Fibroblast of mammary gland (primary cell): ENCODE results near the gene HIRA.
A peak's percentile ranks its signal among the peaks of the same experiment; 100 is the strongest.

Experiments used
- DNase-seq: peaks from one replicate; pipeline ENCODE4 v3.0.0-alpha.2; 2010; ENCODE audit warnings: low read depth
- H3K4me3 ChIP-seq: 2 replicates; pipeline ENCODE4 v1.5.1; 2011; ENCODE audit warnings: low read depth, mild to moderate bottlenecking, low read length, moderate library complexity; ENCODE audit not compliant: control insufficient read depth
- CTCF ChIP-seq: conservative IDR thresholded peaks from 2 replicates; pipeline ENCODE4 v1.5.1; 2011; ENCODE audit warnings: low read depth, low read length, inconsistent platforms; ENCODE audit not compliant: control insufficient read depth, insufficient read depth

HIRA gene, protein sequence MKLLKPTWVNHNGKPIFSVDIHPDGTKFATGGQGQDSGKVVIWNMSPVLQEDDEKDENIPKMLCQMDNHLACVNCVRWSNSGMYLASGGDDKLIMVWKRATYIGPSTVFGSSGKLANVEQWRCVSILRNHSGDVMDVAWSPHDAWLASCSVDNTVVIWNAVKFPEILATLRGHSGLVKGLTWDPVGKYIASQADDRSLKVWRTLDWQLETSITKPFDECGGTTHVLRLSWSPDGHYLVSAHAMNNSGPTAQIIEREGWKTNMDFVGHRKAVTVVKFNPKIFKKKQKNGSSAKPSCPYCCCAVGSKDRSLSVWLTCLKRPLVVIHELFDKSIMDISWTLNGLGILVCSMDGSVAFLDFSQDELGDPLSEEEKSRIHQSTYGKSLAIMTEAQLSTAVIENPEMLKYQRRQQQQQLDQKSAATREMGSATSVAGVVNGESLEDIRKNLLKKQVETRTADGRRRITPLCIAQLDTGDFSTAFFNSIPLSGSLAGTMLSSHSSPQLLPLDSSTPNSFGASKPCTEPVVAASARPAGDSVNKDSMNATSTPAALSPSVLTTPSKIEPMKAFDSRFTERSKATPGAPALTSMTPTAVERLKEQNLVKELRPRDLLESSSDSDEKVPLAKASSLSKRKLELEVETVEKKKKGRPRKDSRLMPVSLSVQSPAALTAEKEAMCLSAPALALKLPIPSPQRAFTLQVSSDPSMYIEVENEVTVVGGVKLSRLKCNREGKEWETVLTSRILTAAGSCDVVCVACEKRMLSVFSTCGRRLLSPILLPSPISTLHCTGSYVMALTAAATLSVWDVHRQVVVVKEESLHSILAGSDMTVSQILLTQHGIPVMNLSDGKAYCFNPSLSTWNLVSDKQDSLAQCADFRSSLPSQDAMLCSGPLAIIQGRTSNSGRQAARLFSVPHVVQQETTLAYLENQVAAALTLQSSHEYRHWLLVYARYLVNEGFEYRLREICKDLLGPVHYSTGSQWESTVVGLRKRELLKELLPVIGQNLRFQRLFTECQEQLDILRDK

GRCh38 chr22:19431649-19432132, at the start of gene HIRA:
HIRA (minus strand) TSS chr22:19431733; CDS start chr22:19431476, 257 bp downstream.
- peak within 1 kb of the TSS; percentile 88 for H3K4me3 ChIP-seq
- peak; percentile 69 for DNase-seq
- no peak for TF ChIP-seq CTCF

- H3K4me3 ChIP-seq = peak overlapping the region; percentile 75
- no peak for TF ChIP-seq CTCF
- DNase-seq = no peak
Observed at GRCh38 chr22:19480789-19481188, 49.3 kb upstream of the HIRA start.

DNA sequence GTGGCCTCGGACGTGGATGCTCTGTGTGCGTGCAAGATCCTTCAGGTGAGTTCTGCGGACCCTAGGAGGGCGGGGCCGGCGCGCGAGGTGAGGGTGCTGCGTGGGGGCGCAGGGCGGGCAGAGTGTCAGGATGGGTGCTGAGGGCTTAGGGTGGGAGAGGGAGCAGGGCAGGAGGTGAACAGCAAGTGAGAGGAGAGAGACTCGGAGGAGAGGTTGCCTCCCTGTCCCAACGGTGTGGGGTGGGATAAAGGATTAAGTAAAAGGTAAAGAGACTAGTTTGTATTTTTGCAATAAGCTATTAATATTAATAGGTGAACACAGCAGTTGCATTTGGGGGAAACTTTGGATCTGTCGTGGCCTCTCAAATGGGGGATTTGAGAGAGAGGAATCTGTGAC, 48.6 kb upstream of the HIRA start:
- no peak for TF ChIP-seq CTCF
- DNase-seq = no peak
- peak overlapping the region; percentile 75 for H3K4me3 ChIP-seq

GRCh38 chr22:19479355-19480172, 48.0 kb upstream of the HIRA start, which contains the start of gene CDC45:
CDC45 (plus strand) TSS chr22:19479920; CDS start chr22:19479969, 49 bp downstream.
- DNase-seq = peak; percentile 98
- peak within 1 kb of the TSS; percentile 75 for H3K4me3 ChIP-seq

DNA sequence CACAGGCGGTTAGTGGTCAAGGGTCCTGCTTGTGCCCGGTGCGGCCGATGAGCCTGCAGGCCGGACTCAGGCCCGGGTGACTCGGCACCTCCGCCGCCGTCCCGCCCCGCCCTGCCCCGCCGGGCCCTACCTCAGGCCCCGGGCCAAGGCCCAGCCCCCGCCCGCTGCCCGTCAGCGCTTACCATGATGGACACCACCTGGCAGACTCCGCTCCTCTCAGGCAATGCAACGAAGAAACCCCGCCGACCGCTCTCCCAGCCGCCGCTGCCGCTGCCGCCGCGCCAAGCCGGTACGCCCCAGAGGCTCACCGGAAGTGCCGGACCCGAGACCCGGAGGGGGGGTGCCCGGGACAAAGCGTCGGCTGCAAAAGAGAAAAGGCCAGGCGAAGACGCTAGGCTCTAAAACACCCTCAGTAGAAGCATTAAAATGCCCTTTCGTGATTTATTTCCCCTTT, 47.4 kb upstream of the HIRA start, which contains the start of gene UFD1:
Gene UFD1 (minus strand): TSS at position 293 of the 454 bp plus-strand sequence. CDS start 108 bp downstream, at position 185.
- H3K4me3 ChIP-seq = peak within 1 kb of the TSS; percentile 75
- DNase-seq = peak; percentile 72
- TF ChIP-seq CTCF = no peak

More at GRCh38 chr22:19479355-19480172, 48.0 kb upstream of the HIRA start, which contains the start of gene CDC45:
- TF ChIP-seq CTCF = no peak
